ENCODE data around the gene LRIG1.

Gene LRIG1

GRCh38 chr3:66500576-66501482 is at the start of gene LRIG1:
Gene LRIG1, minus strand, starts transcription at chr3:66501022. Its CDS starts 615 bp downstream, at chr3:66500407.
- peak; percentile 92 to 94 for DNase-seq

- no peak for DNase-seq
Observed at GRCh38 chr3:66544619-66545429, 44.0 kb upstream of the LRIG1 start.

GRCh38 chr3:66542153-66542552 is 41.3 kb upstream of the LRIG1 start:
- no peak for DNase-seq

- no peak for DNase-seq
Observed at GRCh38 chr3:66539466-66539989, 38.7 kb upstream of the LRIG1 start.

GRCh38 chr3:66538390-66538789 is 37.6 kb upstream of the LRIG1 start:
- DNase-seq = no peak

GRCh38 chr3:66537735-66538134 is 36.9 kb upstream of the LRIG1 start:
- DNase-seq = no peak

- no peak for DNase-seq
Observed at GRCh38 chr3:66536791-66537190, 36.0 kb upstream of the LRIG1 start.

- DNase-seq = no peak
Observed at GRCh38 chr3:66534304-66534845, 33.6 kb upstream of the LRIG1 start.

GRCh38 chr3:66532613-66533012 is 31.8 kb upstream of the LRIG1 start:
- no peak for DNase-seq

- DNase-seq = no peak
Observed at GRCh38 chr3:66532160-66532587, 31.4 kb upstream of the LRIG1 start.

- DNase-seq = no peak
Observed at GRCh38 chr3:66531256-66531655, 30.4 kb upstream of the LRIG1 start.

GRCh38 chr3:66527246-66527645 is 26.4 kb upstream of the LRIG1 start:
- DNase-seq = no peak

GRCh38 chr3:66525771-66526170 is 24.9 kb upstream of the LRIG1 start:
- no peak for DNase-seq

GRCh38 chr3:66520724-66521123 is 19.9 kb upstream of the LRIG1 start:
- no peak for DNase-seq

GRCh38 chr3:66518644-66519043 is 17.8 kb upstream of the LRIG1 start:
- no peak for DNase-seq

- DNase-seq = no peak
Observed at GRCh38 chr3:66518126-66518525, 17.3 kb upstream of the LRIG1 start.

- no peak for DNase-seq
Observed at GRCh38 chr3:66517241-66517640, 16.4 kb upstream of the LRIG1 start.

- DNase-seq = no peak
Observed at GRCh38 chr3:66508461-66508860, 7.6 kb upstream of the LRIG1 start.

GRCh38 chr3:66507423-66508260 is 6.8 kb upstream of the LRIG1 start:
- DNase-seq = no peak

- DNase-seq = no peak
Observed at GRCh38 chr3:66506154-66506553, 5.3 kb upstream of the LRIG1 start.

- DNase-seq = no peak
Observed at GRCh38 chr3:66504850-66505641, 4.2 kb upstream of the LRIG1 start.

GRCh38 chr3:66502981-66503380 is 2.2 kb upstream of the LRIG1 start:
- no peak for DNase-seq
